Fibroblast of mammary gland (primary cell): ENCODE data around the gene FITM2.
"Not testable (repeated sequence)": the region's sequence is repeated elsewhere in the genome, so short reads cannot be mapped to it uniquely, and the experiment has no call there.

Source experiments
- DNase-seq: peaks from one replicate; pipeline ENCODE4 v3.0.0-alpha.2; 2010; ENCODE audit warnings: low read depth
- H3K4me3 ChIP-seq: 2 replicates; pipeline ENCODE4 v1.5.1; 2011; ENCODE audit warnings: low read depth, mild to moderate bottlenecking, low read length, moderate library complexity; ENCODE audit not compliant: control insufficient read depth
- TF ChIP-seq, protein P1 (sequence below): conservative IDR thresholded peaks from 2 replicates; pipeline ENCODE4 v1.5.1; 2011; ENCODE audit warnings: low read depth, low read length, inconsistent platforms; ENCODE audit not compliant: control insufficient read depth, insufficient read depth

Gene FITM2

GRCh38 chr20:44355498-44356352, 44.7 kb upstream of the FITM2 start, which contains the start of gene HNF4A:
Gene HNF4A (plus strand): TSS chr20:44355699. CDS start chr20:44355805, 106 bp downstream.
- H3K4me3 ChIP-seq, result no peak within 1 kb of the TSS
- TF ChIP-seq, protein P1, sequence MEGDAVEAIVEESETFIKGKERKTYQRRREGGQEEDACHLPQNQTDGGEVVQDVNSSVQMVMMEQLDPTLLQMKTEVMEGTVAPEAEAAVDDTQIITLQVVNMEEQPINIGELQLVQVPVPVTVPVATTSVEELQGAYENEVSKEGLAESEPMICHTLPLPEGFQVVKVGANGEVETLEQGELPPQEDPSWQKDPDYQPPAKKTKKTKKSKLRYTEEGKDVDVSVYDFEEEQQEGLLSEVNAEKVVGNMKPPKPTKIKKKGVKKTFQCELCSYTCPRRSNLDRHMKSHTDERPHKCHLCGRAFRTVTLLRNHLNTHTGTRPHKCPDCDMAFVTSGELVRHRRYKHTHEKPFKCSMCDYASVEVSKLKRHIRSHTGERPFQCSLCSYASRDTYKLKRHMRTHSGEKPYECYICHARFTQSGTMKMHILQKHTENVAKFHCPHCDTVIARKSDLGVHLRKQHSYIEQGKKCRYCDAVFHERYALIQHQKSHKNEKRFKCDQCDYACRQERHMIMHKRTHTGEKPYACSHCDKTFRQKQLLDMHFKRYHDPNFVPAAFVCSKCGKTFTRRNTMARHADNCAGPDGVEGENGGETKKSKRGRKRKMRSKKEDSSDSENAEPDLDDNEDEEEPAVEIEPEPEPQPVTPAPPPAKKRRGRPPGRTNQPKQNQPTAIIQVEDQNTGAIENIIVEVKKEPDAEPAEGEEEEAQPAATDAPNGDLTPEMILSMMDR, result no peak
- DNase-seq, result no peak

- TF ChIP-seq, protein P1, result no peak
- no peak overlapping the region for H3K4me3 ChIP-seq
- no peak for DNase-seq
Observed at GRCh38 chr20:44354979-44355497, 44.0 kb upstream of the FITM2 start.

- no peak for DNase-seq
- TF ChIP-seq, protein P1, result no peak
- no peak overlapping the region for H3K4me3 ChIP-seq
Observed at GRCh38 chr20:44350567-44350966, 39.6 kb upstream of the FITM2 start.

- TF ChIP-seq, protein P1, result no peak
- H3K4me3 ChIP-seq, result no peak overlapping the region
- no peak for DNase-seq
Observed at GRCh38 chr20:44349349-44349748, 38.3 kb upstream of the FITM2 start.

- DNase-seq, result no peak
- TF ChIP-seq, protein P1, result no peak
- no peak overlapping the region for H3K4me3 ChIP-seq
Observed at GRCh38 chr20:44348168-44348659, 37.2 kb upstream of the FITM2 start.

GRCh38 chr20:44345941-44346340, 34.9 kb upstream of the FITM2 start:
- not testable (repeated sequence) for DNase-seq, H3K4me3 ChIP-seq

DNA sequence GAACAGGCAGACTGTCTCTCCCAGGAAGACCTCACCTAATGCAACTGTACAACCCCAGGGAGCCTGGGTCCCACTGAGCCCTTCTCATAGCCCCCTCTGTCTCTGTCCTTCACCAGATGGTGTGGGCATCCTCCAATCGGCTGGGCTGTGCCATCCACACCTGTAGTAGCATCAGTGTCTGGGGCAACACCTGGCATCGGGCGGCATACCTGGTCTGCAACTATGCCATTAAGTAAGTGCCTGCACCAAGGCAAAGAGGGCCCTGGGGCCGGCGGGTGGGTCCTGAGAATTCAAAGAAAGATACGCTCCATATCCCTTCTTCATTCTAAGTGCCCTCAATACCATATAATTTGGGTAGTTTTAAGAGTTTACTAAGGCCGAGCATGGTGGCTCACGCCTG, 34.1 kb upstream of the FITM2 start:
- H3K4me3 ChIP-seq, result no peak overlapping the region
- no peak for DNase-seq
- TF ChIP-seq, protein P1, result no peak
